ENCODE data around the gene QSOX2.

QSOX2 gene

DNA sequence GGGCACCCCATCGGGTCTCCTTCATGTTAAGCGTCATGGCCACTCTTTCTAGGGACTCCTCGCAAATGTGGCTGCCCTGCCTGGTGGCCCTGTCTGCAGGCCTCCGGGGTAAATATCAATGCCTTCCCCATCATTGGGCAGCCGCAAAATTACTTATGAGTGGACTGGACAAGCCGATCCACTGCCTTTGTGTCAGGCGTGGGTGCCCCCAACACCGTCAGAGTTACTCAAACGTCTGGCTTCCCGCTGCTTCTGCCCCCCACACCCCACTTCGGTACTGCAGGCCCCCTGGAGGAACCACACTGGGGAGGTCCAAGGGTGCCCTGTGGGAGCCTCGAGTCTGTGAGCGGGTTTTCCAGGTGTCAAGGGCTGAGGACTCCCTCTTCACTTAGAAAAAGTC, 44.4 kb downstream of the QSOX2 start:
- DNase-seq, result no peak

DNA sequence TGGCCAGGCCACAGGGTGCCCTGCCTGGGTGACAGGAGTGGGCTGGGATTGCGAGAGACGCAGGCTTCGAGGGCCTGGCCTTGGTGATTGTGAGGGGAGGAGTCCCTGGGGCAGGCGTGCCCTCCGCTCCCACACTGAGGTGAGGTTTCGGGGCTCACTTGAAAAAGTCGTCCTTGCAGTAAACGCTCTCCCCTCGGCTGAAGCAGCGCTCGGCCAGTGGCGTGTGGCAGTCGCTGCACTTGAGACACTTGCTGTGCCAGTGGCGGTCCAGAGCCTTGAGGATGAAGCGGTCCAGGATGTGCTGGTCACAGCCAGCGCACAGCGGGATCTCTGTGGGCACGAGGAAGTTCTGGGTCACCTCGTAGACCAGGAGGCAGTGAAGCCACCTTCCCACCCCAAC, 45.2 kb downstream of the QSOX2 start:
- DNase-seq, result no peak

DNA sequence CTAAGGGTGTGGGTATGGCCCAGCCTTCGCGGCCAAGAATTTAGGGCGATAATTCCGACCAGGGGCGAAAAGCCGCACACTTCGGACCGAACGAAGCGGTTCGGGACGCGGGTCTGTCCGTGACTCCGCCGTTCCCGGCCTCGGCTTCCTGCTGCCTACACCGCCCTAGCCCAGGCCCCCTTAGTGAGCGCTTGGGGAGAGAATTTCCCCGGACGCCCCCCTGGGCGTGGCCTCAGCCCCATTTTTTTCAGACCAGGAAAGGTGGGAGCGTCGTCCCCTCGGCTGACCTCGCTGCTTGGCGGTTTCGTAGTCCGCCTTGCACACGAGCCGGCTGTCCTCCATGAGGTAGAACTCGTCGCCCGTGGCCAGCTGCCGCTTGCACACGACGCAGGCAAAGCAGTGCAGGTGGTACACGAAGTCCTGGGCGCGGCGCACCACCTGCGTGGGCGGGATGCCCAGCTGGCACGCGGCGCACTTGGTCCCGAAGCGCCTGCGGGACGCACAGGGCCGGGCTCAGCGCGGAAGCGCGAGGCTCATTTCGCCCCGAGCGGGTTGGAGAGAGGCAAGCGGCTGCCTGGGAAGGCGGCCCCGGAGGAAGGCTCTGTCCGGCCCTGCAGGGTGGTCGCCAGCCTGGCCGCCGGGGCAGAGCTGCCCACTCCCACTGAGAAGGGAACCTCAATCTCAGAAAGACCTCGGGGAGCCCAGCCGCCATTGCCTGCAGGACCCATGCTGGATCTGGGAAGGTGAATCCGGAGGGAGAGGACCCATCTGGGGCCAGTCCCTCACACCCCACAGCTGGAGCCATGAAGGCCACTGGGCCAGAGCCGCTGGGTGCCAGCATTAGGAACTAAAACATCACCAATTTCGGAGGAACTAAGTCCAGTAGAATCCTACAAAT, 46.0 kb downstream of the QSOX2 start:
- no peak for DNase-seq

DNA sequence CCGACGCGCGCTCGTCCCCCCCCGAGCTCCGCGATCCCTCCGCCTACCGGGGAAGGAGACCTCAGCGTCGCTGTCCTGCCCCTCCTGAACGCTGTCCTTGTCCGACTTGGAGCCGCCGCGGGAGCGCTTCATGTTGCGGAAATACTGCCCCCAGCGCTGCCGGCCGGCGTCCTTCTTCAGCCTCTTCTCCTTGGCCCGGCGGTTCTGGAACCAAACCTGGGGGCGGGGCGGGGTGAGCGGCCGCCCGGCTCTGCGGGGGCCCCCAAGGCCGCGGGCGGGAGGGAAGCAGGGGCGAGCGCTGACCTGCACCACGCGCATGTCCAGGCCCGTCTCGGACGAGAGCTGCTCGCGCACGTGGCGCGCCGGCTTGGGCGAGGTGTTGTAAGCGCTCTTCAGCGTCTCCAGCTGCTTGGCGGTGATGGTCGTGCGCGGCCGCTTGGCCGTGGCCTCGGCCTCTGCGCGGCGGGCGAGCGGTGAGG, 47.0 kb downstream of the QSOX2 start:
- DNase-seq, result no peak

DNA sequence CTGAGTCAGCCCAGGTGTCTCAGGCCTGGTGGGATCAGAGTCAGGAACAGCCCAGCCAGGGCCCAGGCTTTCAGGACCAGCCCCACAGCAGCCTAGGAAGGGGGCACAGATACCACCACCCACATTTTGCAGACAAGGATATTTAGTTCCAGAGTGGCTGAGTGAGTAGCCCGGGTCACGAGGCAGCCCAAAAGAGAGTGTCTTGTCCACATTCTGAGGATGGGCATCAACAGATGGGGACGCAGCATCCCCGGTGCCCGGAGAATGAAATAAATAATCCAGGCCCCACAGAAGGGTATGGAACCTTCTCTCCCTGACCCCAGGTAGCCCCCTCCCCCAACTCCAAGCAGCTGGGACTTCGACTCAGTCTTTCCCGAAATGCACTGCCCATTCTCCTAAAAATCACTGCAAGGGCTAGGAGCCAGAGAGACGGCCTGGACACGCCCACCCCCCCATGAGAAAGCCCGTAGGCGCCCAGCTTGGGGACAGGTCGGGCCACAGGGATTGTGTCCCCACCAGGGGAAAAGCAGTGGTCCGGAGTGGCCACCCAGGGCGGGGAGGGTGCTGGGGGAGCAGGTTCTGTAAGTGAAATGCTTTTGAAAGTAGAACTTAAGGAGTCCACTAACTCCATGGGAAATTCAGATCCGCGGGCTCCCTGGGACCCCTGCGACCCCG, 47.5 kb downstream of the QSOX2 start:
- no peak for DNase-seq

DNA sequence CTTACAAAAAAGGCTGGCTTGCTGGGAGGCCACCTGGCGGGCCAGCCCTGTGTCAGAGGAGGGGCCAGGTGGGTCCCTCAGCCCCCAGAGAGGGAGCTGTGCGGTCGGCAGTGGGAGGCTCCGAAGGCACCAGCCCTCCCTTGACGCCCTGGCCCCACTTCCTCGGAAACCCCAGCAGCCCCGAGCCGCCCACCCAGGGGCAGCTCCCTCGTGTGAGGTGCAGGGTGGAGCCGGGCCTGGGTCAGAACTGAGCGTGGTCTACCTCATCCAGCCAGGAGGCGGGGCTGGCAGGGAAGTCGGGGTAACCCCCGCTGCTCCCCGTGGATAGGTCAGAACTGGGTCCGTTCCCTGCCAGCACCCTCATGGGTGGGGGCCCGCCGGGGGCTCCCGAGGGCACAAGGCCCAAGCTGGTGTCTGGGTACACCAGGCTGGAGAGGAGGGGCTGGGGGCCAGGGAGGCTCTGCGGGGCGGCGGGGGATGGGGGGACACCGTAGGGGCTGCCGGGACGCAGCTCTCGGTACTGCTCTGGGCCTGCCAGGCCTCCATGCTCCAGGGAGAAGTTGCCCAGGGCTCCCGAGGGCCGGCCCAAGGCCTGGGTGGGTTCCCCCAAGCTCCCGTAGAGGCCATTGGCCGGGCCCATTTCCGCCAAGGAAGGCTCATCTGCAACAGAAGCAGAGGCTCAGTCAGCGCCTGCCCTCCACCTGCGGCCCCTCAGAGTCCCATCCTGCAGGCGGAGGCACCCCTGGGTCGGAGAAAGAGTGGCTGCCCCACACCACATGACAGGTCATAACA, 48.3 kb downstream of the QSOX2 start:
- no peak for DNase-seq

DNA sequence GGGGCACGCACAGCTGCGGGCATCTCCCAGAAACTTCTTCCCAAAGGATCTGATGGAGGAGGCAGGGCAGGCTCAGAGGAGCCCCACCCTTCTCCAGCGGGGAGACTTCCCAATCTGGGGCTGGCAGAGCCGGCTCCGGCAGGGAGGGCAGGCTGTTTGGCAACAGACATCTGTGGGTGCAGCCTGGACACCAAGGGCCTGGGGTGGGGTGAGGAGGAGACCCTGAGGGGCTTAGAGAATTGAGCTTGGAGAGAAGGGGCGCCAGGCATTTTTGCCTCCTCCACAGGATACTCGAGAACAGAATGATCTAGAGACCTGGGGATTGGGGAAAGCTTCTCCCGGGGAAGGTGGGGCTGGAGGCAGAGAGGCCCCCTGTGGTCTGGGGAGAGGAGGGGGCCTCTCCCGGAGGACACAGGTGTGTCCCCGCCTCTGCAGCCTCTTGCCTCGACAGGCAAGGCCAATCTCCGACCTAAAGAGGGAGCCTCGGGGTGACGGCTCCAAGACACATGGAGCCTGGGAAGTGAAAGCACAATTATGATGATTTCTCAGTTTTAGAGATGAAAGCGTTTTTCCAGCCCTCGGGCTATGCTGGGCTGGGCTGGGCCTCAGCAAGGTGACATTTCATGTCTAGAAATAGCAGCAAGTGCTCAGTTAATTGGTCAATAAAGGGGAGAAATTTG, 49.1 kb downstream of the QSOX2 start:
- no peak for DNase-seq

DNA sequence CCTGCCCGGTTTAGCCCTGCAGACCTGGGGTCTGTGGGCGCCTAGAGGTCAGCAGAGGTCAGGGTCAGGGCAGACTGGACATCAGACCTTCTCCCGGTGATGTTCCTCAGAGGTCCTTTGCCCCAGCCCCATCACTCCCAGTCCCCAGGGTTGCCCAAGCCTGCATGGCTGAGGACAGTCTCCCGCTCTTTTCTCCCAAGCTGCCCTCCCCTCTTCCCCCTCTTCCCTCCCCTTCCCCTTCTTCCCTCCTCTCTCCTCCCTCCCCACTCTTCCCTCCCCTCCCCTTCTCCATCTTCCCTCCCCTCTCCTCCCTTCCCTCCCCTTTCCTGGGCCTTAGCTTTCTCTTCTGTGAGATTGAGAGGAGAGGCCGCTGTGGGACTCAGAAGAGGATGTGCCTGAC, 51.1 kb downstream of the QSOX2 start:
- DNase-seq, result no peak

DNA sequence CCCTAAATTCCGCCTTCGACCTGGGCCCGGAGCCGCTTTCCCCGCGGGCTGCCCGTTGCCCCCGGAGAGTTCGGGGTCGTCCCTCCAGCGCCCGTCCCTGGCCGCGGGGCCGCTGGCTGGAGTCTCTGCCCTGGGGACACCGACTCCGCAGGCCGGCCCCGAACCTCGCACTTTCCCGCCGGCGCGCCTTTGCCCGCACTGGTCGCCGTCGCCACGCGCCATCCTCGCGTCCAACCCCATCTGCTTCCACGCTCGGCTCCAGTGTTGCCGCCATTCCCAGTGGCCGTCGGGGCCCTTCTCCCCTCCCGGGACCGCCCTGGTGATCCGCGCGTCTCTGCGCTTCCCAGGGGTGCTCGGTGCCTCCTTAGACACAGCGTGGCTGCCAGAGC, 51.7 kb downstream of the QSOX2 start:
- no peak for DNase-seq

DNA sequence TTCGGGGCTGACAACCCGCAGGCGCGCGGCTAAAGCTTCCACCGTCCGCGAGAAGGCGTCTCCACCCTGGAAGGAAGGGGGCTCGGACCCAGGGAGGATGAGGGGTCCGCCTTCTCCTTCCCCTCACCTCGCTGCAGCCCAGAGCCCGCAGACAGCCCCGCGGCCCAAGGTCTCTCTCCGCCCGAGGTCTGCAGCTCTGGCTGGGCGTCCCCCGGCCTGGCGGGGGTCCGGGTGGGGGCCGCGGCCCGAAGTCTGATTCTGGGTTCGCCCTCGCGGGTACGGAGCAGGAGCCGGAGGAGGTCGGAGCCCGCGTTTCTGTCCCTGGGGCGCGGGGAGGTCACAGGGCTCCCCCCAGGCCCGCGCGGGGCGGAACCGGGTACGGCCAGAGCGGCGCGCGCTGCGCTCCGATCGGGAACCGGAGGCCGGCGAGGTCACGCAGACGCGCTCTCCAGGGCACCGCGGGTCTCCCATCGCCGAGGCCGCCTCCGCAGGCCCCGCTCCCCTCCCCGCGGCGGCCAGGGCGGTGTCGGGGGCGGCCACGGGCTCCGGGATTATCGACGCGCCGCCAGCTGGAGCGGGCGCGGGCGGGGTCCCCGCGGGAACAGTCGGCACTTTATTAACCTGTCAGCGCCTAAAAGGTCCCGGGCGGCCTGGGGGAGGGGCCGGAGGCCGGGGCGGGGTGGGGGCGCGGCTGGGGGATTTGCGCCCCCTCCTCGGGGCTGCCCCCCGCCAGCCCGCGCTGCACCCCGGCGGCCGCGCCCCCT, 52.3 kb downstream of the QSOX2 start:
- no peak for DNase-seq

DNA sequence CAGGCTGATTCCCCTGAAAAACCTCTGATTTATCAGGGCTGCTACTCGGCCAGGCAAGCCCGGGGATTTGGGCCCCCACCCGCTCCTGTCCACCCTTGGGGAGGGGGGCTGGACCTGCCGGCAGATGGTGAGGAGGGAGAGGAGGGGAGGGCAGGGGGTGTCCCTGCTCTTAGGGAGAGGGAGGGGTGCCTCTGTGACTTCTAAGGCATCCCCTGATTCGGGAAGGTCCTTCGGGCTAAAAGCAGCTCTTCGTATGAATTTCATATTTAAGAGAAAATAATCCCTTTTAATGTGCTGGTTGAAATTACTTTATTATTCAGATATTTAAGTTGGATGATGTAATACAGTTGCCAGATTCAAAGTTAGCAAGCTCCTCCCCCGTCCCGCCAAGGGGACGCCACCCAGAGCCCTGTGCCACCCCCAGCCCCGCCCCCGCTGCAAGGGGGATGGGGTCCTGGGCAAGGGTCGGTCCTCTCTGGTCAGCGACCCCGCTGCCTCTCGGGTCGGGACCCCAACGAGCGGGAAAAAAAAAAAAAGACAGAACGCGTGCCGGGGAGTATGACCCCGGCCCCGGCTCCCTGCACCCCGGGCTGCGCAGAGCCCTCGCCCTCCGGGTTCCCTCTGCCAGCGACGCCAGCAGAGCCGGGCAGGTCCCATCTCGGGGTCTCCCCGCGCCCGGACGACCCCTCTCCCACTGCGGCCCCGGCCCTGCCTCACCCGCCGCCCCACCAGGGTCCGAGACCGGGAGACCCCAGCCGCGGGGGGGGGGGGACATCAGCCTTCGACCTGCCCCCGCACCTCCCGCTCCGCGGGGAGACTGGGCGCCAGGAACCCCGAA, 53.1 kb downstream of the QSOX2 start:
- no peak for DNase-seq

DNA sequence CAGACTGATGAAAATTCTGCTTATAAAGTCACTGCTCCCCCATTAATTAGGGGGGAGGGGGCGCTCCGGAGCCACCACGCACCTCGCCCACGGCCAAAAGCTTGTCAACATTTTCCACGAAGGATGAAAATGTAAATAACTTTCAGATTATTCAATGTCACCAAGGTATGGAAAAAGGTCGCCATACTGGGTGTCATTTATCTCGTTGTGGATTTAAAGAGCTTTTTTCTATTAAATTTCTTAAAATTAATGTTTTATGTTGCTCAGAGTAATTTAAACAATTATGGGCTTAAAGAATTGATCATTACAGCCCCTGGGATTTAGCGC, 53.7 kb downstream of the QSOX2 start:
- DNase-seq, result no peak

DNA sequence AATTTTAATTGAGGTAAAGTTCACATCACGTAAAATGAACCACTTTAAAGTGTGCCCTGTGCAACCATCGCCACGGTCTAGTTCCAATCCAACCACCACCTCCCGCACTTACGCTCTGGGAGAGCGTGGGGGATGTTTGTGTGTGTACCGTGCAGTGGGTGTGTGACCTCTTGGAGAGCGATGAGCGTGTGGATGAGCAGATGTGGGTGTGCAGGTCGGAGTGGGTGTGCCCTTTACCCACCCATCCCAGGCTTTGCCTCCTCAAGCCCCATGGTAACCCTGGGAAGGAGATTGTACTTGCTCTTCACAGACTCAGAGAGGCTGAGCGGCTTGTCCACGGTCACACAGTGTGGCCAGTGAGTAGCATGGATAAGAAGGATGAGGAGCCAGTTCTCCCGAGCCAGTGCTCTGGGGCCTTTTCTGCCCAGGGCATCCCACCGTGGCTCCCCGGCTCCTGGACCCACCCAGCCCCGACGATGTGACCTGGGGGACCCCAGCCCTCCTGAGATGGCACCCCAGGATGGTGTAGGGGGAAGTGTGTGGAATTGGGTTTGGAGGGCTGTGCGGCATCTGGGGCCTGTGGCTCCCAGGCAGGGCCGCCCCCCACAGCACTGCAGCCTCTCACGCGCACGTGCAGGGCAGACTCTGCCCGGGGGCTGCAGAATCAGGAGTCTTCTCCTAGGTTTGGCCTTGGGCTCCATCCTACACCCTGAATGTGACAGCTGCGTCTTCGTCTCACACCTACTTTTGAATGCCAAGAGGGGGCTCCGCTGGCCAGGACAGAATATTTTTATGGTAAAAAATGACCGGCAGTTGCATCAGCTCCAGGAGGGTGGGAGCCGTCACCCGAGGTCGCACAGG, 54.3 kb downstream of the QSOX2 start:
- no peak for DNase-seq

DNA sequence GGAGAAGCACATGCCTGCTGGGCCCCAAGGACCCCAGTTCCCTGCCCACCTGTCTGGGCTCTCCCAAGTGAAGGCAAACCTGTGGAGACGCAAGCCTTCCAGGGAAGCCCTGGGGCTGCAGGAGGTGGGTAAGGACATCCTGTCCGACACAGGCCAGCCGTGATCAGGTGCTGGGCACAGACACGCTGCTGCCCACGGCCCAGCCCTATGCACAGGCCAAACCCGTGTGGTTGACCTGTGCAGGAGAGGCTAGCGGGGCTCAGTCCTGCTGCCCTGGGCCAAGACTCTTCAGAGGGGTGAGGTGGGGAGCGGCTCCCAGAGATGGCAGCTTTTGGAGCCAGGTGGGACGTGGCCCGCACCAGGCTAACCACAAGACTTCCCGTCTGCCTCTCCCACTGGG, 55.0 kb downstream of the QSOX2 start:
- no peak for DNase-seq

DNA sequence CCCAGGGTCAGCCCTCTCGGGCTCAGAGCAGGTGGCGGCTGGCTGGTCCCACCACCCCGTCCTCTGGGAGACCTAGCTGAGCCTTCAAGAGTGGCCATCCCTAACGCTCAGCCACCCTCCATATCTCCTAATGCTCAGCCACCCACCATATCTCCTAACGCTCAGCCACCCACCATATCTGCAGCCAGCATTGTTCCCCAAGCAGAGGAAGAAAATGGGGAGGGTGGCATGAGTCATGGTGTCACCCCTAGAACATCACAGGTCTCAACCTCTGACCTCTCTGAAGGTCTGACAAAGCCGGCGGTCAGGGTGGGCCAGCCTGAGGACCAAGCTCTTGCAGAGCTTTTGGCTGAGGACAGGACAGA, 55.4 kb downstream of the QSOX2 start:
- DNase-seq, result no peak

DNA sequence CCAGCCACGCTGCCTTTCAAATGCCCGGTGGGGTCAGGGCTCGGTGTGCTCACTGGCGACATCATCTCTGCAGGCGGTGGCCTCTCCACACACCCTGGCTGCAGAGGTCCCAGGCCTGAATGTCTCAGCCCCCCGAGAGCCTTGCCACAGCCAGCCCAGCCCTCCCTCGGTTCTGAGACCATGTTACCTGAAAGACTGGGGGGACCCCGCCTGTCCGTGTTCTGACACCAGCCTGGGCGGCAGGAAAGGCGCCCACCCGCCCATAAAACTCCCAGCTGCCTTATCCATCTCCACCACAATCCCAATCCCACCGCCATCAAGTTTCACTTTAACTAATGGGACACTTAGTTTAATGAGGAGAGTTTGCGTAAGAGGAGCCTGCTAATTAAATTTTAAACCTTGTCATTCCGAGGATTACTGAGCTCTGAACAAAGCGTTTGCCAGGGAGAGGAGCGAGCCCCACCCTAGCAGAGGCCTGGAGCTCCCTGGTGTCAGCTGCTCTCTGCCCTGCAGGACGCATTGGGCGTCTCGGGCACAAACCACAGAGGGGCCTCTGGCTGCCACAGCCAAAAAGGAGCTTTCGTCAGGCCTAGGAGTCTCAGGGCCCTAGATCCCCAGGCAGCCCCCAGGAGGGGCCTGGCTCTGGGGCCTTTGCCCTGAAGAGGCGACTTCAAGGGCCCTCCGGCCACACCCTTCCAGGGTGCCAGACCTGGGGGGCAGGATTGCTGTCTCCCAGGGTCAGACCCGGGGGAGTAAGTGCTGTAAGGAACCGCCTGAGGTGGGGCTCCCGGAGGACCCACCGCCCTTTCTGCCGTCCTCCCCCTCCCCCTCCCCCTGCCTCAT, 56.0 kb downstream of the QSOX2 start:
- no peak for DNase-seq

DNA sequence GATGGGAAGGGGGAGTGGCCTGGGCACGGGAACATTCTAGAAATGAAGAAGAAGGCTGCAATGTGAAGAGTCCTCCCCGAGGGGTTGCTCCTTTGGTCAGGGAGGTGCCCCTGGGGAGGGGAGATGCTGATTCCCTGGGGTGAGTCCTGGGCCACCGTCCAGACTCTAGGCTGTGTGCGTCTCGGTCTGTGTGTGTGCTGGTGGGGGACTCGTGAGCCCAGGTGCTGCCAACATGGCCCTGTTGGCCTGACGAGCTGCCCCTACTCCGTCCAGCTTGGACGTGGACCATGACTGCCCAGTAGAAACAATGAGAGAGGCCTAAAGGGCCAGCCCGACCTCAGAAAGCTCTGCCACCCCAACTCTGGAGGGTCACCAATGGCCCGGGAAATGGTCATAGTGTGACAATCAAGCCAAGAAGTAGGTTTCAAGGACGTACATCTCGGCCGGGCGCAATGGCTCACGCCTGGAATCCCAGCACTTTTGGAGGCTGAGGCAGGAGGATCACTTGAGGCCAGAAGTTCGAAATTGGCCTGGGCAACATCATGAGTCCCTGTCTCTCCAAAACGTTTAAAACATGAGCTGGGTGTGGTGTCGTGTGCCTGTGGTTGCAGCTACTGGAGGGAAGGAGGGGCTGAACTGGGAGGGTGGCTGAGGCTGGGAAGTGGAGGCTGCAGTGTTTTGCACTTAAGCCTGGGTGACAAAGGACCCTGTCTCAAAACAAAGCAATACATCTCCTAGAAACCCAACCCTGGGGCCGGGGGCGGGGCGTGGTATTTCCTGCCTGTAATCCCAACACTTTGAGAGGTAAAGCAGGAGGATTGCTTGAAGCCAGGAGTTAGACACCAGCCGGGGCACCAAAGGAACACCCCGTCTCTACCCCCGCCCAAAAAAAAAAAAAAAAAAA, 57.7 kb downstream of the QSOX2 start:
- DNase-seq, result no peak

DNA sequence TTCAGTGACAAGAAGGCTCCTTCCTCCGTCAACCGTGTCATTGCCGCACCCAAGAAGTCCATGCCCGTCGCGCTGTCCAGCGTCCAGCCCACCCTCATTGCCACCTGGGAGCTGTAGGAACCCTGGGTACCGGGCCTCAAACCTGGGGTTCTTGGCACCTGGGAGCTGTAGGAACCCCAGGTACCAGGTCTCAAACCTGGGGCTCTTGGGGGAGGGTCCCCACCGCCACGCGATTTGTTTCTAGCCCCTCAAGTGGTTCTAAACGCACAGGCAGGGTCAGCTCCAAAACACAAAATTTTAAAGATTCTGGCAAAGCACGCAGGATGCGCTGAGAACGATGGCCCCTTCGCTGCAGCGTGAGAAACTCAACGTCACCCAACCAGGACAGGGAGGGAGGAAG, 58.4 kb downstream of the QSOX2 start:
- no peak for DNase-seq

All from activated T-cell treated with anti-CD3 and anti-CD28 coated beads, Interleukin-2, amount 50 U/mL, for 1 hour (primary cell).